Activated CD8-positive, alpha-beta memory T cell treated with anti-CD3 and anti-CD28 coated beads for 36 hours (primary cell): Measurements from ENCODE around the gene PRKCI. TPM values are rescaled to one million over a fixed set of nuclear protein-coding genes. Genes with fewer than 3 reads are reported as not detected.

Source experiments
- total RNA-seq, 2 experiments: library from RNA; stranded (reverse); gene quantifications; one replicate each; pipeline ENCODE4 v1.2.3, GENCODE V29; 2021

PRKCI gene
- total RNA-seq, 2 experiments from 2014 or later: 19.6 to 22.5 TPM

Other genes with a start within 250 kb of the PRKCI start
- gene GPR160, start 184.4 kb upstream of the PRKCI start, total RNA-seq: 1 to 10 TPM; 3.7 to 4.2 TPM
- gene PHC3, start 40.7 kb upstream of the PRKCI start, total RNA-seq: 10 to 100 TPM; 44.3 to 50.6 TPM
- gene SKIL, start 135.3 kb downstream of the PRKCI start, total RNA-seq: 10 to 100 TPM; 21.0 to 22.3 TPM
- under 1 TPM in 1 of 2 experiments, not detected in 1; 0.10 TPM for gene CLDN11, start 196.4 kb downstream of the PRKCI start, total RNA-seq